Stimulated activated CD8-positive, alpha-beta memory T cell treated with anti-CD3 and anti-CD28 coated beads, Interleukin-2, amount 100 ng/mL, for 48 hours (primary cell): ENCODE data around the gene GALNT7.
A peak's percentile ranks its signal among the peaks of the same experiment; 100 is the strongest.

Experiments
- DNase-seq, 2 donors: peaks; one replicate each; pipeline ENCODE4 v3.0.0-alpha.2; 2020; ENCODE audit warnings: low read depth in 2 of 2

GALNT7 gene

GRCh38 chr4:173345648-173346047 is 177.0 kb downstream of the GALNT7 start:
- no peak for DNase-seq

GRCh38 chr4:173346074-173346473 is 177.5 kb downstream of the GALNT7 start:
- no peak for DNase-seq

GRCh38 chr4:173347467-173347866 is 178.9 kb downstream of the GALNT7 start:
- no peak for DNase-seq

GRCh38 chr4:173357939-173358338 is 189.3 kb downstream of the GALNT7 start:
- no peak for DNase-seq

GRCh38 chr4:173360587-173361221 is 192.1 kb downstream of the GALNT7 start:
- no peak for DNase-seq

- DNase-seq, result no peak
These were observed 194.1 kb downstream of the GALNT7 start for GRCh38 chr4:173362666-173363065.

GRCh38 chr4:173365359-173365996 is 196.9 kb downstream of the GALNT7 start:
- no peak for DNase-seq

GRCh38 chr4:173367285-173367684 is 198.7 kb downstream of the GALNT7 start:
- DNase-seq, result no peak

GRCh38 chr4:173367946-173368345 is 199.3 kb downstream of the GALNT7 start:
- no peak for DNase-seq

GRCh38 chr4:173370130-173370476 is 201.5 kb downstream of the GALNT7 start:
- DNase-seq, result peak; percentile 14 to 26

GRCh38 chr4:173370477-173371291 is 202.1 kb downstream of the GALNT7 start, which contains the start of gene SAP30:
Gene SAP30, plus strand, starts transcription at chr4:173370954. Its CDS starts 229 bp downstream, at chr4:173371183.
- peak; percentile 86 to 95 for DNase-seq

GRCh38 chr4:173371292-173372192 is 202.9 kb downstream of the GALNT7 start:
- peak; percentile 10 to 17 for DNase-seq
